Glomerular visceral epithelial cell (primary cell): Measurements from ENCODE around the gene OSTM1.
A peak's percentile ranks its signal among the peaks of the same experiment; 100 is the strongest.

Experiments used
- DNase-seq: peaks from one replicate; pipeline ENCODE4 v3.0.0-alpha.2; 2016; ENCODE audit errors: extremely low spot score

OSTM1 gene

GRCh38 chr6:108102965-108103364 lies 28.4 kb upstream of the OSTM1 start:
- DNase-seq: no peak

DNA sequence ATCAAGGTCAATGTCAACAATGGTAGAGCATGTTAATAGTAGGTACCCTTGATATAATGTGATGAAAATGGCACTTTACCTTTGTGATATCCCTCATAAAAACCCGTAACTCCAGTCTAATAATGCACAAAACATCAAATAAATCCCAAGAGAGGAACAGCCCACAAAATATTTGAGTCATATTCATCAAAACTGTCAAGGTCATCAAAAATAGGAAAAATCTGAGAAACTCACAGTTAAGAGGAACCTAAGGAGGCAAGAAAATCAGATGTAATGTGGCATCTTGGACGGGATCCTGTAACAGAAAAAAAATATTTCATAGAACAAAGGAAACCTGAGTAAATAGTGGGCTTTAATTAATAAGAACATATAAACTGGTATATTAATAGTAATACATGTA lies 25.5 kb upstream of the OSTM1 start:
- no peak for DNase-seq

GRCh38 chr6:108097882-108098281 lies 23.3 kb upstream of the OSTM1 start:
- no peak for DNase-seq

- DNase-seq: no peak
Observed at GRCh38 chr6:108093781-108094300, 19.3 kb upstream of the OSTM1 start.

DNA sequence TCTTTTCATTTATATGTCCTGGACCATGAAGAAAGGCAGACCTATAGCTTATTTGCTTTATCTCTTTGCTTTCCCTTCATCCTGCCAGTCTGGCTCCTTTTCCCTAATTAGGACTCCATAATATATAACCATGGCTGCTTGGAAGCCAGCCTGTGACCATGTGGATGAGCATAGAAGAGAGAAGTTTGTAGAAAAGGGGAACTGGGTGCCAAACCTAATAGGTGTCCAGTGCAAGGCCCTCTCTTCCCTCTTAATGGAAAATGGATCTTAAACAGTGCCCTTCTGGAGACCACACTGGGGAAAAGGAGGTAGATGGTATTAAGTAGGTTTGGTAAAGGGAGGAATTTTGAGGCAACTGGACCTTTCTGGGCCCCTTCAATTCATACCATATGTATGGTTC lies 16.7 kb upstream of the OSTM1 start:
- DNase-seq: no peak

- DNase-seq: no peak
Observed at GRCh38 chr6:108083349-108083748, 8.8 kb upstream of the OSTM1 start.

GRCh38 chr6:108082539-108082938 lies 8.0 kb upstream of the OSTM1 start:
- no peak for DNase-seq

- DNase-seq: peak; percentile 14
Observed at GRCh38 chr6:108080010-108080780, 5.7 kb upstream of the OSTM1 start.

DNA sequence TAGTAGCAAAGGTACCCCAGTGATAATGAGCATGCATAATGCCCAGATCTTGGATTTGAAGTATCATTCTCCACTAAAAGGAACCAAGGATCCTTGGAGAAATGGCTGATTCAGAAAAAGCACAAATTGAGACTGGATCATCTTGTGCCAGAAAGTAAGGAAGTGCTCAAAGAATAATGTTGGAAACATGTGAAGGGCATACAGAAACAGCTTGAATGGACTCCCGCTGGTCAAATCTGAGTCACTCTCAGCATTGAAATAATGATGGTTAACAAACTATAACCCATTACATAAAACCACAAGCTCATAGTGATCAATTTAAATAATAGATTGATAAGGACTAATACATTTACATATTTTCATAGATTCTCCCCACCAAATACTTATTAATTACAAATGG lies 3.6 kb upstream of the OSTM1 start:
- no peak for DNase-seq

DNA sequence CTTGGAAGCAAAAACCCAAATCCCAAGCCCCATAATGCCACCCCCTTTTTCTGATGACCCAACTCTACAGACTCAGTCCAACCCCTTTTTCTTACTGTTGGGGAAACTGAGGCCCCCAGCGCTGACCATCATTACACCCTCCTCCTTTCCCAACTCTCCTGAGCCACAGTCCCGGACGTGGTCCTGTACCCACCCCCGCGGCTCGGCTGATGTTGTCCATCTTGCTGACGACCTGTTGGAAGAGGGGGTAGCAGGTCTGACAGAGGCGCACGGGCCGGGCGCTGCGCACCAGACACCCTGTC lies 533 bp downstream of the OSTM1 start:
- no peak for DNase-seq

- no peak for DNase-seq
Observed at GRCh38 chr6:108071736-108072276, 2.7 kb downstream of the OSTM1 start.

GRCh38 chr6:108068618-108069017 lies 5.9 kb downstream of the OSTM1 start:
- DNase-seq: no peak

GRCh38 chr6:108068182-108068581 lies 6.4 kb downstream of the OSTM1 start:
- DNase-seq: no peak

- DNase-seq: no peak
Observed at GRCh38 chr6:108052706-108053105, 21.8 kb downstream of the OSTM1 start.

DNA sequence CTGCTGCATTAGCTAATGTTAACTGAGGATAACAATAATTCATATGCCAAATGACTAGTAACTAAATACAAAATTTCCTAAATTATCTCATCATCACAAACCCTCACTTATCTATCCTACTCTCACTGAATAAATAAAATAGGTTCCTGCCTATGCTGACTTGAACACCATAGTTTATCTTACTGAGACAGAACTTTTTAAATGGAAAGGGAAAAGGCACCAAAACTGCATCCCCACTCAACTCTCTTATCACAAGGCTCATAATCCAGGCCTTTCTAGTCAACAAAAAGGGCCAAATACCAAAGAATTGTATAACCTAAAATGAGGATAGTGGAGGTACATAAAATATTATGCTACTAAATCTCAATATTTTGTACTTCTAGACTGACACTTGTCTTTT lies 23.1 kb downstream of the OSTM1 start:
- no peak for DNase-seq

GRCh38 chr6:108039681-108040080 lies 34.9 kb downstream of the OSTM1 start:
- DNase-seq: no peak

DNA sequence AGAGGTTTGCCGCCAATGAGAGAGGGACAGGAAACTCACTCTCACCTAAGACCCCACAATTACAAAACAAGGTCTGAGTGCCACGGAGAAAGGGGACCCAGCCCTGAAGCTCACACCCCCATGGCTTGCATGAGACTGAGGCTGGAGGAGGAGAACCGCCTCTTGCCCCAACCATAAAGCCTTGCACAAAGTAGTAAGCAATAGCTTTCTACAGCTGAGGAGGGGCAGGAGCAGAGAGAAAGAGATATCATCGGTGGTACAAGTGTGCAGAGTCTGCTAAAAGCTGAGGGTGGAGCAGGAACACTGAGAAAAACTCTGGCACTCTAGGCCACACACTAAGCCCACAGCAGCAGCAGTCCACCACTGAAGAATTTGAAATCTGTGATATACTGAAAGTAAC lies 37.7 kb downstream of the OSTM1 start:
- no peak for DNase-seq

- DNase-seq: no peak
Observed at GRCh38 chr6:108031968-108032367, 42.6 kb downstream of the OSTM1 start.

DNA sequence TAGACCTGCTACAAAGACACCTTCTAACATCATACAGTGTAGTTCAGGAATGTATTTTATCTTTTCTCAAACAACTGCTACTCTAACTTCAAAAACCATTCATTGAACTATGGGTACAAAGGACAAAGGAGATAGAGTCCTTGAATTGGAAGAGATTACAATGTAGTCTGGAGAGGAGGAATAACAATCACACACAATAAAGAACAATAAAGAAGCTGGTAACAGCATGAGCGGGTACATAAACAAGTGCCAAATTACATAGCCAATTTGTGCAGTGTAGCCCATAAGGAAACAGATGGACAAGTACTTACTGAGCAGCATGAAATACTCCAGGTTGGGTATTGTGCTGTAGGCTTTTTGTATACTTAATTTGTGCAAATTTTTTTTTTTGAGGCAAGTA lies 44.3 kb downstream of the OSTM1 start:
- no peak for DNase-seq

- no peak for DNase-seq
Observed at GRCh38 chr6:108029226-108029921, 45.2 kb downstream of the OSTM1 start.

DNA sequence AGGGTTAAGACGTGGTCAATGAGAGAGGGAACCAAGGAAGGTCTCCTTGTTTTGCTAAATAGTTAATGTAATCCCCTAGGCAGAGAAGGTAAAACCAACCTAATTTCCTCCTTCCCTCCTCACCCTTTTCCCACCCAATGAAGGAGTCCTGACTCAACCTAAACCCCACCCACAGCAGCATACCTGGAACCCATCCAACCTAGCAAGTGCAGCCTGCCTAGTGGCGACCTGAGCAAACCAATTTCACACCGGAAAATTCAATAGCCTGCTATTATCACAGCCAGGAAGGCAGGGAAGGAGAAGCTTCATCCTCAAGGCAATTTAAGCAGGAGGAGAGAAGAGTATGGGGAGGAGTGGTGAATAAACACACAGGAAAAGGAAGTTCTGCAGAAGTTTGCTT lies 46.9 kb downstream of the OSTM1 start:
- DNase-seq: peak; percentile 45

- no peak for DNase-seq
Observed at GRCh38 chr6:108027056-108027455, 47.5 kb downstream of the OSTM1 start.

- DNase-seq: no peak
Observed at GRCh38 chr6:108024427-108025073, 50.0 kb downstream of the OSTM1 start.
